GM12873 (cell line): ENCODE results near the gene KLK7.

Source experiments
- CTCF ChIP-seq: IDR thresholded peaks from 2 replicates; pipeline ENCODE4 v1.5.1; 2012; ENCODE audit warnings: low read depth, mild to moderate bottlenecking, moderate library complexity, low read length, control low read depth; ENCODE audit not compliant: insufficient read depth; ENCODE audit errors: missing control alignments

The KLK7 gene

GRCh38 chr19:51002089-51002532 lies 18.4 kb upstream of the KLK7 start:
- TF ChIP-seq CTCF: no peak

GRCh38 chr19:51001515-51001914 lies 17.8 kb upstream of the KLK7 start, which contains the start of gene KLK8:
Gene KLK8 (minus strand): TSS chr19:51001604. CDS start chr19:51001167, 437 bp downstream.
- TF ChIP-seq CTCF: no peak

DNA sequence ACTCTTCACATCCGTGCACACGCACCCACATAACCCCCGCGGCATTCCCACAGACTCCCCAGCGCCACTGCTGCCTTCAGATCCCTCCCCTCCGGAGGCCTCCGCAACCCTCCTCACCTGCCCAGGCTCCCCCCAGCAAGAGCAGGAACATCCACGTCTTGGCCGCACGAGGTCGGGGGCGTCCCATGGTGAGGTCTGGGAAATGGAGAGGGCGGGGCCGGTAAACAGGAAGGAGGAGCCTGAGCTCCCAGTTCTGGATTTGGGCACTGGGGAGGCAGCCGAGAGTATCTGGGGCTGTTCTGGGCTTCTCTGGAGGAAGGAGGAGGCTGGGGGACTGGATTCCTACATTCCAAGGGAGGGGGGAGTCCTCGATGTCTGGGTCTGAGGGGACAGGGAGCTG lies 17.3 kb upstream of the KLK7 start:
- no peak for TF ChIP-seq CTCF

DNA sequence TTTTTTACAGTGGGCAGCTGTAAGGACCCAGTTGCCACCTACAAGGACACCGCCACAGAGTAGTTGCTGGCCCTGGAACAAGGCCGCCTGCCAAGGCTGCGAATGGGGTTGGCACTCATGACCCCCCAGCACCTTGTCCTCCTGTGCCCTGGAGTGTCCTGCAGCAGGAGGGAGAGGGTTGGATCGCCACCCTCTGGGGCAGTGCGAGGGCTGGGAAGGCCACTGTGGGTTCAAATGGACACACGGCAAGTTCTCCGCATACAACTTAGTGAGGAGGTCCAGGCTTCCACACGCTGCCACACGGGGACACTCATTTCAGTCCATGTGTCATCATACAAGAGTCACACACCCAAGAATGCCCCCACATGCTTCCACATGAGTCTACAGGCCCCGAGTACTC lies 16.7 kb upstream of the KLK7 start:
- TF ChIP-seq CTCF: no peak

GRCh38 chr19:50998686-50999085 lies 15.0 kb upstream of the KLK7 start:
- TF ChIP-seq CTCF: no peak

- no peak for TF ChIP-seq CTCF
These were observed 14.3 kb upstream of the KLK7 start for GRCh38 chr19:50998061-50998460.

DNA sequence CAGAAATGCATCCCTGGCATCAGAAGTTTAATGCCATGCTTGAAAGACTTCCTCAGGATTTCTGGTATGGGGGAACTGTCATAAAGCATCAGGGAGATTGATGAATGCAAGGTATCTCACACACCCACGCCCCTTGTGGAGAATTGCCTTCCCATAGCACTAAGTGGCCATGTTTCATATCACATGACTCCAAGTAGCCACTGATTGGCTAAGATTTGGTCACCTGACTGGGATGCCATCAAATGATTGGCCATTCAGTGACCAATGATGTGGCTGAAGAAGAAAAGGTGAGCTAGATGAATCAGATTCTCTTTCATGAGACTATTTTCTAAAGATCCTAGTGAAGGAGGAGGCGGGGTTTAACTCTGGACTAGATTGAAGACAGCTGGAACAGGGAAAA lies 10.4 kb upstream of the KLK7 start:
- no peak for TF ChIP-seq CTCF
